NCI-H82 (cell line): Measurements from ENCODE around the gene TTC39A.

Source experiments
- DNase-seq: peaks from one replicate; lab custom pipeline; 2025; lab: John Stamatoyannopoulos, UW

TTC39A gene

GRCh38 chr1:51314974-51315373 lies 15.4 kb downstream of the TTC39A start:
- no peak for DNase-seq

DNA sequence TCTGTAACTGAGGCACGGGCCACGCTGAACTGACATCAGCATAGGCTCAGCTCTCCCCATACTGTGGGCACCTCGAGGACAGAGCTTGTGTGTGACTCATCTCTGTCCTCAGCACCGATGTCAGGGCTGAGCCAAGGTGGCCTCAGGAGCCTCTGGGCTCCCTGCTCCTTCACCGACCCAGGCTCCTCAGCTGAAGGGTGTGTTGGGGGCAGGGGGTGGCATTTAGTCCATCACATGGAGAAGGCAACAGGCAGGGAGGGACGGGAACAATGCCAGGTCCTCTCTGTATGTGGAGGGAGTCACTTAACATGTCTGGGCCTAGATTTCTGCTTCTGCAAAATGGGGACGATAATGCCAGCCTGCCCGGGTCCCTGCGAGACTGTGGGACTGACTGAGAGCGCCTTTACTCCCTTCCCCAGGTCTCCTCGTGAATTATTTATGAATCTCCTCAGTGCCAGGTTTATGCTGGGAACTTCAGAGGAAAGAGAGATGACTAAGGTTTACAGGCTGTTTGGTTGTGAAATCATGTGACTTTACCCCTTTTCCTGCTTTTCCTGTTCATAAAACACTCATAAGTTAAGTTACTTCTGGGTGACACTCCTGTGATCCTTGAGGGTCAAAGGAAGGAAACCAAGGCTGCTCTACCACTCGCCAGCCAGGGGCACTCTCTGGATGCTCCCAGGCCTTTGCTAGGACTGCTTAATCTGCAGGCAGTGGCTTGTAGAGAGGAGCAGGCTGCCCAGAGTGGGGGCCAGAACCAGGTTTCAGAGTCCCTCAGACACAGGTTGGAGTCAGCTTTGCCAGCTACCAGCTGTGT lies 16.2 kb downstream of the TTC39A start:
- DNase-seq, result no peak

GRCh38 chr1:51313268-51313852 lies 17.0 kb downstream of the TTC39A start:
- DNase-seq, result peak; percentile 40

GRCh38 chr1:51312718-51313117 lies 17.6 kb downstream of the TTC39A start:
- DNase-seq, result no peak

DNA sequence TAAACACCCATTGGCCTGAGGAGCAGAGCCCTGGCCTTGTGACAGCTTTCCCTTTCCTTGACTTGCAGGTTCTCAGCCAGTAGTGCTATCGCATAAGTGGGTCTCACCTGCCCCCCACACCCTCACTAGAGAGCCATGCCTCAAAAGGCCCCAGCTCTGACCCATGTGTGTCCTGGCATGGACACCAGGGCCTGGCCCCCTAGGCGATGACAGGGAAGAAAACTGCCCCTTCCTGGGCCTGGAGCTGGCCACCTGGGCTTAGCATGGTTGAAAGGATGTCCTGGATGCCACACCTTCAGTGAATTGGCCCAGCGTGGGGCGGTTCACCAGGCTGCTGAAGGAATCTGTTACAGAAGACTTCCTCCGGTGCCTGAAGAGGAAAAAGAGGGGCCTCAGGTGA lies 18.5 kb downstream of the TTC39A start:
- DNase-seq, result no peak

- no peak for DNase-seq
These were observed 19.3 kb downstream of the TTC39A start for GRCh38 chr1:51310871-51311613.

- DNase-seq, result no peak
These were observed 21.1 kb downstream of the TTC39A start for GRCh38 chr1:51309291-51309690.

DNA sequence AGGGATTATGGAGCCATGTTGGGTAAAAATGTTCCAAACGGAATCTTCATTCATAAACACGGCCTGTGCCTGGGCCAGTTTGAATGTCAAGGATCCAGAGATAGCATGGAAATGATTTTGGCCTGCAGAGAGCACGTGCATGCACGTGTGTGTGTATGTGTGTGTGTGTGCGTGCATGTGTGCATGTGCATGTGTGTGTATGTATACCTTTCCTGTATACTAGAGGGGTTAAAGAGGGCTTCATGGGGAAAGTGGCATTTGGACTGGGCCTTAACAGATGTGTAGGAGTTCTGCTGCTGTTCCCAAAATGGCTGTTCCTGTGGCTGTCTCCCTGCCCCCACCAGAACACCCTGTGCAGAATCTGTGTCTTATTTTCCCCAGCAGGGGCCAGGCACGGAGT lies 21.7 kb downstream of the TTC39A start:
- DNase-seq, result no peak

GRCh38 chr1:51306950-51307349 lies 23.4 kb downstream of the TTC39A start:
- DNase-seq, result no peak

DNA sequence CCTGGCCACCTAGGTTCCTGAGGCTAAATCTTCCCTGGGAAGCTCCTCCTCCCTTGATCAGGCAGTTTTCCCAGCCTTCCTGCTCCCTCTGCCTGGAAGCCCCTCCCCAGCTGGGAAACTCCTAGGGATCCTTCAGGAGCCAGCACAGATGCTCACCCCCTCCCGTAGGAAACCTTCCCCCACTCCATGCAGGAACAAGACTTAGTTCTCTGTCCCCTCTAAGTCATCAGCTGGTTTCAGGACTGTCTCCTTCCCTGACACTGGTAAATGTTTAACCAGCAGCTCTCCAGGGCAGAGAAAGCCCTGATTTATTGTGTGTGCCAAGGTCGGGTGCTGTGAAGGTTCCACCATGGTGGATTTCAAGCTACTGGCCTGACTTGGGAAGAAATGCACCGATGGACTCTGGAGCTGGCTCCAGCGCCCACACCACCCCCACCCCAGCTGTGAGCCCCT lies 25.0 kb downstream of the TTC39A start:
- DNase-seq, result peak; percentile 67

DNA sequence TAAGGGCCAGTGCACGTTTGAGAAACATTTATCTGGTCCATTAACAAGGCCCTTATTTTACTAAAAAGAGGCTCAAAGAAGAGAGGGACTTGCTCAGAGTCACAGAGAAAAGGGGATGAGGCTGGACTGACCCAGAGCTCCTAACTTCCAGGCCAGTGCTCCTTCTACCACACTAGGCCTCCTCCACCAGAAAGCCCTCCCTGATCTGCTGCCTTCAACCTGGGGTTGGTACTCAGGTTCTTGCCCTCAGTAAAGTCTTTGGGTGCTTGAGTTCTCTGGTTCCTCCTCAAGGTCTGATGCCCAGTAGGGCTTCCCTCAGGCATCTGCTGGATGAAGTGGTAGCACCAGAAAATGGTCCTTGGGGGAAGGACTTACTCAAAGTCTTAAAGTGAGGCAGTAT lies 26.0 kb downstream of the TTC39A start:
- no peak for DNase-seq

DNA sequence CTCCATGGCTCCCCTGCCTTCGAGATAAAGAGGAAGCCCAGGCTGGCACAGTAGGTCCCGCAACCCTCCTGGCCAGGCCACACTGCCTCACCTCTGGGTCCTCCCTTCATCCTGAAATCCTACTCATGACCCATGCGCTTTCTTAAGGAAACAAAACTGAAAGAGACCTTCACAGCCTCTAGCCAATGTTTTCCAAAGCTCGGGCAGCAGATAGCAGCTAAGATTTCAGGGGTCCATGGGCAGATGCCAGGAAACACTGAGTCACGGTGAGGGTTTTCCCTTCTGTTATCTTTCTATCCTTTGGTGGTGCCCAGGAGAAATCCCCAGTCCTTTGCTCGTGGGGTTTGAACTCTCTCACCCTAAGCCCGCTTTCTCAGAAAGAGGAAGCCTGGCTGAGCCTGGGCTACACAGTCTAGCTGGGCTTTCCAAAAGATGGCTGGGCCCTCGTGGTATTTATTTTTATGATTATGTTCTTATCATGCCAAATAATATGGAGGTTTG lies 26.6 kb downstream of the TTC39A start:
- no peak for DNase-seq

DNA sequence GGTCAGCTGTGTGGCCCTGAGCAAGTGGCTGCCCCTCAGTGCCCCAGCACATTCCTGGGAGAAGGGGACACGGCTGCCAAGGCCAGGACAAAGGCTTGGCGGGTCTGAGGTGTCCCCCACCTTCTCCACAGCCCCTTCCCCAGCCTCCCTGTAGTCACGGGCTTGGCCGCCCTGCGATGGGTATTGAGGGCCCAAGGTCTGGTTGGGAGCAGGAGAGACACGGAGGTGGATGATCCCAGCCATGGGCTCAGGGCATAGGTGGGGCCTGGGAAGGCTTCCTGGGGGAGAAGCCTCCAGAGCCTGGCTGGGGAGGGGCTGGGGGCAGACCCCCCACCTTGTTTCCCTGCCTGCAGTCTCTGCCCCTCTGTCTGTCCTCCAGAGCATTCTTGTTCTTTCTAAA lies 27.0 kb downstream of the TTC39A start:
- DNase-seq, result no peak

DNA sequence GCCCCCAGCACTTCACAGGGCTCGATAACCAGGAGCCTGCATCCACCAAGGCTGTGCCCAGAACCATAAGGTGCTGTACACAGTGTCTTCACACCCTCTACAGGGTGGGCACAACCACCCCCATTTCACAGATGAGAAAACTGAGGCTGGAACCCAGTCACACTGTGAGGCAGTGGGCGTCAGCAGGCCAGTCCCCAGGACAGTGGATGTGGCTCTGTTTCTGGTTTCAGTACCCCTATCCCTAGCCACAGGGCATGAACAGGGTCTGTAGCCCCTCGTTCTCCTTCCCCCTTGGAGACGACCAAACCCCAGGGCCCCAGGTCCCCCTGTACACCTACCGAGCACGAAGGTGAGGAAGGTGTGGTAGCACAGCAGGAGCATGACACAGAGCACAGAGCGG lies 27.6 kb downstream of the TTC39A start:
- DNase-seq, result no peak

DNA sequence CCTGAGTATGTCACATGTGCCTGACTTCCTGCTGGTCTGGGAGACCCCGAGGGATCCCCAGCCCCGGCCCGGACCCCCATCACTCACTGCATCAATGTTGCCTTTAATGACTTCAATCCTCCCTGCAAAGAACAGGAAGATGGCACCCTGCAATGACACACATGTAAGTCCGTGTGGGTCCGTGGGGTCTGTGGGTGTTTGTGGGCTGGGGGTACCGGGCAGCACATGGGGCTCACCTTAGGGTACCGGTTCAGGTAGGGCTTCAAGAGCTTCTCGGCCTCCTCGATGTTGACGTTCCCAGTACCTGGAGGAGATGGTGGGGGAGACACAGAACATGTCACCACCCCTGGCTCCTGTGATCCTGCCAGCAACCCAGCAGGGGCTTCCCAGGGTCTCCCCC lies 28.1 kb downstream of the TTC39A start:
- DNase-seq, result no peak

GRCh38 chr1:51301844-51302162 lies 28.6 kb downstream of the TTC39A start:
- peak; percentile 84 for DNase-seq

GRCh38 chr1:51301152-51301843 lies 29.1 kb downstream of the TTC39A start:
- no peak for DNase-seq

DNA sequence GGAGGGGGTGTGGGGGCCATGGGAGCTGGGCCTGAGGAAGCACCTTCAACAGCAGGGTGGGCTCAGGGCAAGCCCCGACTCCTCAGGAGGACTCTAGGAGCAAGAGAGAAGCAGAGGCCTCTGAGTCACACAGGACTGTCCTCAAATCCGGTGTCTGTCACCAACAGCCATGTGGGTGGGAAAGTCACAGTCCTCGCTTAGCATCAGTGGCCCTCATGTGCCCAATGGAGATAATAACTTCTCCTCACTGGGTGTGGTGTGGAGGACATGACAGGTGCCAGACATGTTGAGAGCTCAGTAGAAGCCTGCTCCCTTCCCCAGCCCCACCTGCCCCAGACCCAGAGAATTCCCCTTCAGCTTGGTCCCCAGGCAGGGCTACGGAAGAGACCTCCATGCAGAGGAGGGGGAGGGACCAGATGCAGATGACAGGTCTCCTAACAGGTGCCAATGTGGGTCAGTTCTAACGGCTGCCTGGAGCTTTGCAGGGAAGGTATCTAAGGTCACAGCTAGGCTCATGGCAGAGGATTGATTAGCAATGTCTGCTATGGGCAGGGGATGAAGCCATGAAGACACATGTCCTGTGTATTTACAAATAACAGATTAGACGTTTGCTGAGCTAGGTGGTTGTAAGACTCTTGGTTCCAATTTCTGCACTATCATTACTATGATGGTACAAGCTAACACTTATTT lies 30.2 kb downstream of the TTC39A start:
- DNase-seq, result peak; percentile 24

GRCh38 chr1:51299185-51299885 lies 31.0 kb downstream of the TTC39A start:
- peak; percentile 40 for DNase-seq

DNA sequence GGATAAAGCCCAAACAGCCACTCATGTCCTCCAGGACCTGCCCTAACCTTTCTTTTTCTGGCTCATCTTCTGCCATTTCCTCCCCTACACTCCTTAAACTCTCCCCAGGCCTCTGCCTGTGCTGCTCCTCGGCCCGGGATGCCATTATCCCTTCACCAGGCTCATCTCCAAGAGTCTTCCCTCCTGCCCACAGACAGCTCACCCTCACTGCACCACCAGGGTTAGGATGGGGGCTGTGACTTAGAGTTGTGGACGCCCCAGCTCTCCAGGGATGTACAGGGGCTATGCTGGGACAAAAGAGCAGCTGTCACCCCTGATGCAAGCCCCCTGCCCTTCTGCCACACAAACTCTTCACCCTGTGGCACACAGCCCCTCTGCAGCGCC lies 32.0 kb downstream of the TTC39A start:
- no peak for DNase-seq
